ENCODE data around the gene AMFR.
"Not testable (repeated sequence)": the region's sequence is repeated elsewhere in the genome, so short reads cannot be mapped to it uniquely, and the experiment has no call there.

The AMFR gene

DNA sequence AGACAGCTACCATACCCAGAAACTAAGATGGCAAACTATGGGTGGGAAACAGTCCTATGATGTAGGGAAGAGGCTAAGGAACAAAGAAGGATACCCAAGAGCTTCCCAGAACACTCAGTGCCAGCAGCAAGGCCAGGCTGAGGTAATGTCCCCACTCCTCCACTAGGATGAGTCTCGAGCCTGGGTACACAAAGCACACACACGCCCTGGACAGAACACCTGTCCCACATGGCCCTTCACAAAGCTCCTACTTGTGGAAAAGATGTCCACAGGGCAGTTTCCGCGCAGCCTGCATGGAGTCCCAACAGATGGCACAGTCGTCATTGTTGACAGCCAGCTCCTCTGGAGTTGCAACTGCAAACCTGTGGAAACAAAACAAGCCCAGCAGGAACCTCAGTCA, 23.9 kb downstream of the AMFR start:
- Histone ChIP-seq H3K27ac (no peak overlapping the region), H3K36me3 (peaks cover 50% of the 10 kb centered on the region), H3K27me3 (no peaks in the 10 kb centered on the region), H3K4me1 (ENCODE audit: control insufficient read depth in 1 of 2, insufficient read depth in 1 of 2, low read depth in 1 of 2, low read length in 1 of 2) (no peaks in the 10 kb centered on the region), H3K9me3 (no peaks in the 10 kb centered on the region), H3K4me3 (ENCODE audit: low read depth in 1 of 2, low read length in 1 of 2) (no peak overlapping the region)
- TF ChIP-seq CTCF (IDR thresholded peaks at IDR 0.05) = no peak

DNA sequence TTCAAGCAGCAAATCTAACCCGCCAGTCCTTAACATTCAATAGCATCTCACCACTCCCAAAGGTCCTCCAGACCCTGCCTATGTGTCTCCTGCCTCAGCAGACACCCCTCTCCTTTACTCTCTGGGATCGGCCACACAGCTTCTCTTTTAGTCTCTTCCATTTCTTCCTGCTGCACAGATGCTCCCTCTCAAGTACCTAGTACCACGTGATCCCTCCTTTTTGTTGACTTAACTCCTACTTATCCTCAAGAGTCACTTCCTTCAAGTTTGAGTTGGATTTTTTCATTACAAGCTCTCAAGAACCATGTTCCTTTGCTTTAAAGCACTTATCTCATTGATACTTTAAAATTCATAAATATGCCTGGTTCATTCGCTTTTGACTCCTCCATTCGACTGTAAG, 24.9 kb downstream of the AMFR start:
- no peak for TF ChIP-seq CTCF (IDR thresholded peaks at IDR 0.05)
- no peaks in the 10 kb centered on the region for H3K27me3 ChIP-seq

GRCh38 chr16:56399486-56399885, 25.9 kb downstream of the AMFR start:
- no peak for TF ChIP-seq CTCF (IDR thresholded peaks at IDR 0.05)
- H3K27me3 ChIP-seq = no peaks in the 10 kb centered on the region
- peaks cover 39% of the 10 kb centered on the region for H3K36me3 ChIP-seq
- no peak overlapping the region for H3K4me3 ChIP-seq (ENCODE audit: low read depth in 1 of 2, low read length in 1 of 2)
- H3K4me1 ChIP-seq (ENCODE audit: control insufficient read depth in 1 of 2, insufficient read depth in 1 of 2, low read depth in 1 of 2, low read length in 1 of 2) = no peaks in the 10 kb centered on the region
- H3K9me3 ChIP-seq = no peaks in the 10 kb centered on the region
- no peak overlapping the region for H3K27ac ChIP-seq

More for the DNA sequence above, 24.9 kb downstream of the AMFR start:
- H3K4me1 ChIP-seq (ENCODE audit: control insufficient read depth in 1 of 2, insufficient read depth in 1 of 2, low read depth in 1 of 2, low read length in 1 of 2) = no peaks in the 10 kb centered on the region
- no peak overlapping the region for H3K27ac ChIP-seq
- H3K4me3 ChIP-seq (ENCODE audit: low read depth in 1 of 2, low read length in 1 of 2) = no peak overlapping the region
- no peaks in the 10 kb centered on the region for H3K9me3 ChIP-seq
- peaks cover 49% of the 10 kb centered on the region for H3K36me3 ChIP-seq

DNA sequence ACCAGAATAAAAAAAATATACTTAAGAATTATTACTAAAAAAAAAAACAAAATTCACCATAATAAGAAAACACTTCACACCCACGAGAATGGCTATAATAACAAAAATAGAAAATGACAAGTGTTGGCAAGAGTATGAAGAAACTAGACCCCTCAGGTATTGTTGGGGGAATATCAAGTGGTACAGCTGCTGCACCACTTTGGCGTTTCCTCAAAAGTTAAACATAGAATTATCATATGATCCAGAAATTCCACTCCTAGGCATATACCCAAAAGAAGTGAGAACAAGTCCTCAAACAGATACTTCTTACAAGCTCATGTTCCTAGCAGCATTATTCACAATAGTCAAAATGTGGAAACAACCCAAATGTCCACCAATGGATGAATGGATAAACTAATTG, 26.3 kb downstream of the AMFR start:
- Histone ChIP-seq H3K27me3 (no peaks in the 10 kb centered on the region), H3K4me1 (ENCODE audit: control insufficient read depth in 1 of 2, insufficient read depth in 1 of 2, low read depth in 1 of 2, low read length in 1 of 2) (no peaks in the 10 kb centered on the region), H3K4me3 (ENCODE audit: low read depth in 1 of 2, low read length in 1 of 2) (no peak overlapping the region), H3K27ac (no peak overlapping the region), H3K9me3 (no peaks in the 10 kb centered on the region), H3K36me3 (peaks cover 35% of the 10 kb centered on the region)
- no peak for TF ChIP-seq CTCF (IDR thresholded peaks at IDR 0.05)

DNA sequence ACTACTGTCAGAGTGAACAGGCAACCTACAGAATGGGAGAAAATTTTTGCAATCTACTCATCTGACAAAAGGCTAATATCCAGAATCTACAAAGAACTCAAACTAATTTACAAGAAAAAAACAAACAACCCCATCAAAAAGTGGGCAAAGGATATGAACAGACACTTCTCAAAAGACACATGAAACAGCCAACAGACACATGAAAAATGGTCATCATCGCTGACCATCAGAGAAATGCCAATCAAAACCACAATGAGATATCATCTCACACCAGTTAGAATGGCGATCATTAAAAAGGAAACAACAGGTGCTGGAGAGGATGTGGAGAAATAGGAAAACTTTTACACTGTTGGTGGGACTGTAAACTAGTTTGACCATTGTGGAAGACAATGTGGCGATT, 28.6 kb downstream of the AMFR start:
- H3K27ac ChIP-seq; H3K4me1 ChIP-seq (ENCODE audit: control insufficient read depth in 1 of 2, insufficient read depth in 1 of 2, low read depth in 1 of 2, low read length in 1 of 2); H3K9me3 ChIP-seq; H3K27me3 ChIP-seq; H3K4me3 ChIP-seq (ENCODE audit: low read depth in 1 of 2, low read length in 1 of 2): not testable (repeated sequence)
- peaks cover 19% of the 10 kb centered on the region for H3K36me3 ChIP-seq

GRCh38 chr16:56389554-56389953, 35.8 kb downstream of the AMFR start:
- H3K27me3 ChIP-seq = no peaks in the 10 kb centered on the region
- no peaks in the 10 kb centered on the region for H3K4me1 ChIP-seq (ENCODE audit: control insufficient read depth in 1 of 2, insufficient read depth in 1 of 2, low read depth in 1 of 2, low read length in 1 of 2)
- TF ChIP-seq CTCF (IDR thresholded peaks at IDR 0.05) = no peak
- H3K36me3 ChIP-seq = peaks cover 65% of the 10 kb centered on the region
- no peaks in the 10 kb centered on the region for H3K9me3 ChIP-seq
- H3K27ac ChIP-seq = no peak overlapping the region
- H3K4me3 ChIP-seq (ENCODE audit: low read depth in 1 of 2, low read length in 1 of 2) = no peak overlapping the region

Data from neutrophil (primary cell).